SW480 (cell line): Measurements from ENCODE around the gene BOD1L1.

Experiments
- DNase-seq: peaks from one replicate; pipeline ENCODE4 v3.0.0-alpha.2; 2016; ENCODE audit warnings: low spot score

The BOD1L1 gene

GRCh38 chr4:13627606-13628311, at the start of gene BOD1L1:
Gene BOD1L1 (minus strand): TSS chr4:13627725. CDS start chr4:13627587, 138 bp downstream.
- DNase-seq: peak; percentile 88

- DNase-seq: no peak
Measured at GRCh38 chr4:13674971-13675370, 47.4 kb upstream of the BOD1L1 start.

GRCh38 chr4:13673167-13673566, 45.6 kb upstream of the BOD1L1 start:
- DNase-seq: no peak

GRCh38 chr4:13670456-13671160, 43.1 kb upstream of the BOD1L1 start:
- DNase-seq: no peak

- DNase-seq: no peak
Measured at GRCh38 chr4:13665701-13666660, 38.5 kb upstream of the BOD1L1 start.

GRCh38 chr4:13659341-13660070, 32.0 kb upstream of the BOD1L1 start:
- no peak for DNase-seq

- peak; percentile 58 for DNase-seq
Measured at GRCh38 chr4:13656569-13657405, 29.3 kb upstream of the BOD1L1 start.

DNA sequence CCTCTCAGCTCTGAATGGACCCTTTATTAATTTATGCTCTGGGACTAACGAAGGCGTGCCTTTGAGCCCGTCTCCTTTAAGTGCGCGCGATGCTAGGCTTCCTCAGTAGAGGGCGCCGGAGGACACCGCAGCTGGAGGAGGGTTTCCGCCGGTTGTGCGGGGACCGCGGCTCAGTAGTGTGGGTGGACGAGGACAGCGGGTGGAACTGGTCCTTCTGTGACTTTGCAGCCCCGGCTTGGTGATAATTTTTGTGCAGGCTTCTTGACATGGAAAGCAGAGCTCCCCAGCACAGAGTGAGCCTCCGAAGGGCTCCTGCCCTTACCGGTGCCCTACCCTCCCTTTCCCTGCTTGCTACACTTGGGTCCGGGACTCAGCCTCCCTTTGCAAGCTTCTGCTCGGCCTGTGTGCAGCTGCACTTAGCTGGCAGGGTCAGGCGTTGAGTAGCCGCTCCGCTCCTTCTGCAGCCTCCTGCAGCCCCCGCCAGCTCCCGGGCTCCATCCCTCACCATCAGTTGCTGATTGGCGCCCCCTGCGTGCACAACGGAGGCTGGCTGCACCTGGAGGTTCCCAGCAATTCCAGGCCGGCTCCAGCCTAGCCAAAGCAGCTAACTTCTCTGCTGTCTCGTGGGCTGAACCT, 26.8 kb upstream of the BOD1L1 start:
- peak; percentile 52 for DNase-seq

- no peak for DNase-seq
Measured at GRCh38 chr4:13653766-13654161, 26.2 kb upstream of the BOD1L1 start.

DNA sequence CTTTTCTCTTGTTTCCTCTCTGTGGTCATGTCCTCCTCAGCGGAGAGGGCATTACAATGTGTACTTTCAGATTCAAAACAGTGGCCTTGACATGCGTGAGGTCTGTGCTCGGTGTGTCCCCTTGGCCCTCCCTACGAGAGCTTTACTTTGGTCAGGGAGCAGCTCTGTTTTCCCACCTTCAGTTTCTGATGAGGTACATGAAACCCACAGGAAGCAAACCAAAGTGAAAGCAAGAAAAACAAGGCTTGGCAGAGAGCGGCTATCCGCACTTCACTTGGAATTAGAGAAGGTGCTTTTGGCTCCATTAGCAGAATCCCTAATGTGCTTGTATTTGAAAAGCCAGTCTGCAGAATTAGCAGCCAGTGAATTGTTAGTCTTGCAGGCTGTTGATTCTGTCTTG, 19.5 kb upstream of the BOD1L1 start:
- no peak for DNase-seq

GRCh38 chr4:13645075-13645474, 17.6 kb upstream of the BOD1L1 start:
- no peak for DNase-seq

- no peak for DNase-seq
Measured at GRCh38 chr4:13642170-13642950, 14.8 kb upstream of the BOD1L1 start.

GRCh38 chr4:13641084-13641483, 13.6 kb upstream of the BOD1L1 start:
- no peak for DNase-seq

DNA sequence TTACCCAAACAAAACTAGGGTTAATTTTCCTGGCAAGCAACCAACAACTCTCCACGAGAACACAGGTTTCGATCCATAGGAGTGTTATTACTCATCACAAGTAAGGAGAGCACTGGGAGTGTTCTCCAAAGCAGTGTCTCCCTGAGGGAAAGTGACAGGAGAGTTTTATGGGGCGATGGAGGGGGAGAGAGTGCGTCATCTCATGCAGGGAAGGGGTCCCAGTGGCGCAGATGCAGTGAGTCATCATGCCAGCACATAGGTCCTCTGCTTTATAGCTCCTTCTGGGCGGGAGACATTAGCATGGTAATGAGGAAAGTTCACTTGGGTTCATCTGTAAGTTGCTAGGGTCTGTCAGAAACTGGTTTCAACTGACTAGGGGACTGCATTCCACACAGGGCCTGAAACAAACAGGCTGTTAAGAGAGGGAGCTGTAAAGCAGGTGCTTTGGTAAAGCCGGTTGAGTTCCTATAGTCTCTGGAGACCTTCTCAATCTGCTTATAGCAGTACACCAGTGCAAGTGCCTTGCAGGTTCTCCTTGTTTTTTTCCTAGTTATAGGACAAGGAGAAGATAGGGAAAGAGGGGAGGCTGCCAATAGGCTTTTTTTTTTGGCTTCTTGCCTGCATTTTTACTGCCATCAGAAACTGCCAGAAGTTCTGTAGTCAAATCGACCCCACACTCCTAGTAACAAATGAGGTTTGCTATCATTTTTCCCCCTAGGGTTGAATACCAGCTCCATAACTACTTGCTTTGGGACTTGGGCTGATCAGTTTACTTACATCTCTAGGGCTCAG, 12.8 kb upstream of the BOD1L1 start:
- DNase-seq: peak; percentile 51

GRCh38 chr4:13635286-13635799, 7.8 kb upstream of the BOD1L1 start:
- no peak for DNase-seq

DNA sequence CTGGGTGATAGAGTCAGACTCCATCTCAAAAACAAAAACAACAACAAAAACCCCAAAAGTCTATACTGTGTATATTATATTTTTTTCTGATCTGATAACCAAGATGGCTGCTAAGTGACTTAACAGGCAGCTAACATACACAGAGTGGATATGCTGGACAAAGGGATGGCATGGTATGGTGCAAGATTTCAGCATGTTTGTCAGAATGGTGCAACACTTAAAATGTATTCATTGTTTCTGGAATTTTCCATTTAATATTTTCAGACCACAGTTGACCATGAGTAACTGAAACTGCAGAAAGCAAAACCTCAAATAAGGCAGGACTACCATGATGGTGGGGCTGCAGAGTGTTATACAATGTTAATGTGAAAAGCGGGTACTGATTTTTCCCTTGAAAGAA, 6.1 kb upstream of the BOD1L1 start:
- no peak for DNase-seq

DNA sequence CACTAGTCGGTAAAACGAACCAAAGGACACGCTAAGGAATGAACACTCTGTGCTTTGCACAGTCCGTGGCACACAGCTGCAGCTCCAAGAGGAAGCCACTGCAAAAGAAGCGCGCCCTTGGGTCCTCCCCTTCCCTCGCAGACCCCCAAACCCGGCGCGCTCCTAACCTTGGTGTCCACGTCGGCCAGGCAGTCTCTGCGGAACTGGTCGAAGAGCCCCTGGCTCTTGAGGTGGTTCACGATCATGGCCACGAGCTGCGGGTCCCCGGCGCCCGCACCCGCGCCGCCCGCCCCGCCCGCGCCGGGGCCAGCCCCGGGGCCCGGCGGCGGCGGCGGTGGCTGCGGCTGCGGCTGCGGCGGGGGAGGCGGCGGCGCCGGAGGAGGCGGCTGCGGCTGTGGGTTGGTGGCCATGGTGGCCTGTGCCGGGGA, 333 bp downstream of the BOD1L1 start:
- DNase-seq: peak; percentile 4

DNA sequence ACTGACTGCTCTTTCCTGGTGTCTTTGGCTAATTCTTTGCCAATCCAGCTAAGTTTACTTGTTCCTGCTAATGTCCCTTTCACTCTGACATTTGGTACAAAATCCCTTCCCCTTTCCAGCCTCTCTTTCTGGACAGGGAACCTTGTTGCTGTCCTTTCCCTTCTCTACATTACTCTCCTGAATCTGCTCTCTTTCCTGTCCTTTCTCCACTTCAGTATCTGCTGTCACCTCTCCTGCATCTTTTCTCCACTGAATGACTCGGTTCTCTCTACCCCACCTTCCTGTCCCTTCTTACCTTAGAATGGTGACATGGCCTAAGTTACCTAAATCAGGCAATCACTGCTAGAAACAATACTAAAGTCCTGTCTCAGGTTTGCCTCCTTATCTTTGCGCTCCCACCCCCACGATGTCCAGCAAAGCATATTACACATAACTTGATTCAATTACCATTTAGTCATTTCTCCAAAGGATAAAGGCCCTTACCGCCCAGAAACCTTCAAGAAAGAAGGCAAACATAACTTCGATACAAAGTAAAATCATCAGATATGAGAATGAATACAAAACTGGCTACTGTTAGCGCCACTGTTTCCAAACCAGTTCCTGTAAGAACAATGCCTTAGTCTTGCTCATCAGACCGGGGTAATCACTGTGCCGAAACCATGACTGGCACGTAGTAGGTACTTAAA, 890 bp downstream of the BOD1L1 start:
- DNase-seq: no peak
